Measurements from ENCODE around the gene KIF26B.

DNA sequence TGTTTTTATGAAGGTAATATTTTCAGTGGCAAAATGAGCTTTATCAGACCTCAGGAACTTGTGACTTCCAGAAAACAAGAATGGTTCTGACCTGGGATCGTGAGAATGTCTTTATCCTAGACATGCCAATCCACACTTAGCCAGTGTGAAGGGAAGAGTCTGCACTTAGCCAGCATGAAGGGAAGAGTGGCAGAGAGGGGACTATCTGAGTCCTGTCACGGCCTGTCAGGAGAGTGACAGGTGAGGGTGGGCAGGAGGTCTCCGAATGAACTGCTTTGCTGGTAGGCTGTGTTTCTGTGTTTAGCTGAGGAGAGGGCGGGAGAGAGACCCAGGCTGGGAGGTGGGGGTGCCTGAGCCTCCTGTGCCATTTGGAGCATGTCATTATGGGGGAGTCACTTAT is 173.1 kb downstream of the KIF26B start:
- no peak for TF ChIP-seq EZH2phosphoT487 (IDR thresholded peaks at IDR 0.05; ENCODE audit: insufficient read depth, low read depth)
- no peak for TF ChIP-seq EZH2 (IDR thresholded peaks at IDR 0.05; ENCODE audit: insufficient read depth, poor library complexity, severe bottlenecking)

All from GM23248 (cell line).